Body of pancreas (tissue), 4 donors: Measurements from ENCODE around the gene CSMD2. TPM values are rescaled to one million over a fixed set of nuclear protein-coding genes. Genes with fewer than 3 reads are reported as not detected.

ENCODE experiments used
- ATAC-seq: fragments of 150-250 bp; one replicate; pipeline ENCODE4 v1.9.1; 2016
- DNase-seq, 4 donors: peaks; one replicate each; pipeline ENCODE4 v3.0.0-alpha.2; 2019
- H3K27ac ChIP-seq, 4 donors: fragments of 200-600 bp; sonication (generic); 1 replicate in 3 of 4; 2 replicates in 1 of 4; pipeline versions ENCODE4 v1.5.1 to v1.6.1; 2016 to 2019; ENCODE audit warnings: mild to moderate bottlenecking in 1 of 4, mixed read lengths in 1 of 4, moderate library complexity in 1 of 4
- H3K27me3 ChIP-seq, 2 donors: fragments of 200-600 bp; sonication (generic); one replicate each; pipeline ENCODE4 v1.6.0; 2016; ENCODE audit warnings: mild to moderate bottlenecking in 1 of 2
- H3K36me3 ChIP-seq, 2 donors: fragments of 200-600 bp; sonication (generic); replicated peaks in 1 of 2; 2 replicates each; pipeline ENCODE4 v1.5.1; 2016; ENCODE audit warnings: low read depth in 2 of 2; ENCODE audit not compliant: insufficient read depth in 1 of 2
- H3K4me1 ChIP-seq: fragments of 200-600 bp; sonication (generic); one replicate; pipeline ENCODE4 v1.6.0; 2016
- H3K4me3 ChIP-seq, 2 donors: fragments of 200-600 bp; sonication (generic); 1 replicate in 1 of 2; 2 replicates in 1 of 2; pipeline ENCODE4 v1.5.1; 2016 to 2019
- H3K9me3 ChIP-seq, 3 donors: fragments of 200-600 bp; sonication (generic); 1 replicate in 2 of 3; 2 replicates in 1 of 3; pipeline ENCODE4 v1.5.1; 2016
- POLR2A ChIP-seq, 3 donors: fragments of 450-650 bp; IDR thresholded peaks; one replicate each; pipeline ENCODE4 v1.6.1; 2016; ENCODE audit warnings: antibody characterized with exemption in 3 of 3, mild to moderate bottlenecking in 2 of 3
- WGBS, 2 donors: methylation state at CpG; one replicate each; pipeline ENCODE4 v1.1.5; 2017; 5-methylcytosine and 5-hydroxymethylcytosine counted together
- intact Hi-C: fragments of 100-400 bp; cut with DNase I; formaldehyde crosslinking; loops from one replicate; pipeline ENCODE4 v1.15.1; 2023
- total RNA-seq, 2 donors: library from RNA; depleted of rRNA; stranded (reverse); fragments of >200 nt; gene quantifications; one replicate each; pipeline ENCODE4 v1.1.0, GENCODE V29; 2016
- TF ChIP-seq, protein P1 (sequence below), 7 experiments: fragments of 450-650 bp in 4 of 7; fragments of 200-600 bp in 3 of 7; sonication (generic) in 3 of 7; IDR thresholded peaks; one replicate each; pipeline ENCODE4 v1.5.1; 2016 to 2019; ENCODE audit warnings: antibody characterized with exemption in 7 of 7

Gene CSMD2
- total RNA-seq, 2 donors from 2014 or later, result 0.26 to 0.33 TPM

DNA sequence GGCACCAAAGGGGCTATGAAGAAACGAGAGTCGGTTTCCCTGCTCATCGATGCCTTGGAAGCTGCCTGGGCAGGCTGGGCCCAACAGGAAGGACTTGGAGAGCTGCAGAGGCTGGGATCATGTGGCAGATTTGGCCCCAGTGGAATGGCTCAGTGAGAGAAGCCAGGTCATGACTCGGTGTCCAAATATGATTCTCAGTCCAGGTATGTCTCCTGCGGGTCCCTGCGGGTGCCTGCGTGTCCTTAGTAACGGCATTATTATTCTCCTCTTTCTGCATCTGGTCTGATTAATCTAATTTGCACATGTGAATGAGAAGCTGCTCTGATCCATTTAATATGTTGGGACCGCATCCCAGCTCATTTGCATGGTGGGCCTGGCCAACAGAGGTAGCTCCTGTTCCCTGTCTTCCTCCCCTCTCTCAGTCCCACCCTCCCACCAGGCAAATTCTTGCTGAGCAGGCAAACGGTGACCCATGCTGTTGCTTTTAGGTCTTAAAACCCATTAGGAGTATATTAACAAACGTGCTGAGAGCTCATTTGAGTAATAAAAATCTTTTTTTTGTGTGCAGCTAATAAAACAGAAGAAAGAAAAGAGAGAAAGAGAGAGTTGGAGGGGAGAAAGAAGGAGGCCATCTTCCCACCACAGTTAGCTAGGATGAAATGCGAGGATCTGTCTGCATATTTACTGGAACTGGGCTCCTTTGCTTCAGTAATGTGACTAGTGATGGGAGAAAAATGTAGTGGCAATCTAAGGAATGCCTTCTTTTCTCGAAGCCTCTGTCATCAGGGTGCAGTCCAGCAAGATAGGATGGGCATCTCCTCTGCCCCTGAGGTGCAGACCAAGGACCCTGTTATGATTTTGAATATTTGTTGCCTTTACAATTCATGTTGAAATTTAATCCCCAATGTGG is 167.6 kb downstream of the CSMD2 start:
- DNase-seq (no peak), ATAC-seq (no peak)
- TF ChIP-seq, protein P1, sequence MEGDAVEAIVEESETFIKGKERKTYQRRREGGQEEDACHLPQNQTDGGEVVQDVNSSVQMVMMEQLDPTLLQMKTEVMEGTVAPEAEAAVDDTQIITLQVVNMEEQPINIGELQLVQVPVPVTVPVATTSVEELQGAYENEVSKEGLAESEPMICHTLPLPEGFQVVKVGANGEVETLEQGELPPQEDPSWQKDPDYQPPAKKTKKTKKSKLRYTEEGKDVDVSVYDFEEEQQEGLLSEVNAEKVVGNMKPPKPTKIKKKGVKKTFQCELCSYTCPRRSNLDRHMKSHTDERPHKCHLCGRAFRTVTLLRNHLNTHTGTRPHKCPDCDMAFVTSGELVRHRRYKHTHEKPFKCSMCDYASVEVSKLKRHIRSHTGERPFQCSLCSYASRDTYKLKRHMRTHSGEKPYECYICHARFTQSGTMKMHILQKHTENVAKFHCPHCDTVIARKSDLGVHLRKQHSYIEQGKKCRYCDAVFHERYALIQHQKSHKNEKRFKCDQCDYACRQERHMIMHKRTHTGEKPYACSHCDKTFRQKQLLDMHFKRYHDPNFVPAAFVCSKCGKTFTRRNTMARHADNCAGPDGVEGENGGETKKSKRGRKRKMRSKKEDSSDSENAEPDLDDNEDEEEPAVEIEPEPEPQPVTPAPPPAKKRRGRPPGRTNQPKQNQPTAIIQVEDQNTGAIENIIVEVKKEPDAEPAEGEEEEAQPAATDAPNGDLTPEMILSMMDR (IDR thresholded peaks at IDR 0.05), result no peak
- TF ChIP-seq POLR2A (IDR thresholded peaks at IDR 0.05), result no peak
- Histone ChIP-seq H3K4me3 (no peak overlapping the region), H3K9me3 (no peaks in the 10 kb centered on the region), H3K4me1 (no peaks in the 10 kb centered on the region), H3K27me3 (no peaks in the 10 kb centered on the region), H3K27ac (no peak overlapping the region), H3K36me3 (no peaks in the 10 kb centered on the region)
- WGBS, 2 donors, result 84% methylated on average over 13 of the region's 13 CpGs
- intact Hi-C loops, result no loop called here

DNA sequence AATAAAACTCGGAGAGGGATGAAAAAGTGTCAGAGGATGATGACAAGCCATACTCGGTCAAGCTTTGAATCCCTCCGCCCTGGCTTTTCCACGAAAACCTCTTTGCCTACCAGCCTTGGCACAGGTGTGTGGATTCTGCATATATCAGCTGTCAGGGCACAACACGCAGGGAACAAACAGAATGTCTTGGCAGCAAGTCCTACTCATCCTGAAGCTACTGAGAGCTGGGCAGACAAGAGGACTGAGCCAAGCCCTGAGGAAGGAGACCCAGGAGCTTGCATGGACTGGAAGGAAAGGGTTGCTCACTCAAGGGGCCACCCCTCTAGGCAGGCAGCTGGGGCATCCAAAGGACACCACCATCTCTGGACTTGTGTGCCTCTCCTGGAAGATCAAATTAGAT is 168.7 kb downstream of the CSMD2 start:
- no peak overlapping the region for H3K4me3 ChIP-seq
- DNase-seq (no peak), ATAC-seq (no peak)
- intact Hi-C loops, result no loop called here
- no peaks in the 10 kb centered on the region for H3K9me3 ChIP-seq
- no peaks in the 10 kb centered on the region for H3K36me3 ChIP-seq
- H3K4me1 ChIP-seq, result no peaks in the 10 kb centered on the region
- H3K27me3 ChIP-seq, result no peaks in the 10 kb centered on the region
- TF ChIP-seq POLR2A (IDR thresholded peaks at IDR 0.05), result no peak
- TF ChIP-seq, protein P1 (IDR thresholded peaks at IDR 0.05), result no peak
- H3K27ac ChIP-seq, result no peak overlapping the region
- 78 to 80% methylated on average over 5 of the region's 5 CpGs for WGBS, 2 donors

DNA sequence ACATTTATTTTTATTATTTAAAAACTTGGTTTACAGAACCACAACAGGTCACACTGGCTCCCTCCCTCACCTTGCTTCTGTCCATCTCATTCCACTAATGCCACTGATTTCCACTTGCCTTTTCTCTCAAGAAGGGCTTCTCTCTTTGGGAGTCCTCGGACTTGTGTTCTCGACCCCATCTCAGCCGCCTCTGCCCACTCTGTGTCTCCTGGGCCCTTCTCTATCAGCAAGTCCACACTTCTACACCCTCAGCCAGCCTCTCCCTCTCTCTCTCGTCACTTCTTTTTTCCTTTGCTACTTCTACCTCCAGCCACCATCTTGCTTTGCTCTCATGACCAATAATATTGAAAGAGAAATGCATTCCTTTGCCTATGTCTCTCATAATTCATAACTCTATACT is 171.7 kb downstream of the CSMD2 start:
- TF ChIP-seq, protein P1 (IDR thresholded peaks at IDR 0.05), result no peak
- no peak for TF ChIP-seq POLR2A (IDR thresholded peaks at IDR 0.05)
- no peaks in the 10 kb centered on the region for H3K27me3 ChIP-seq
- ATAC-seq (no peak), DNase-seq (no peak)
- no peaks in the 10 kb centered on the region for H3K36me3 ChIP-seq
- H3K9me3 ChIP-seq, result no peaks in the 10 kb centered on the region
- no peak overlapping the region for H3K27ac ChIP-seq
- H3K4me3 ChIP-seq, result no peak overlapping the region
- 78% methylated on average over 4 of the region's 4 CpGs for WGBS, 2 donors
- intact Hi-C loops, result no loop called here
- H3K4me1 ChIP-seq, result no peaks in the 10 kb centered on the region

DNA sequence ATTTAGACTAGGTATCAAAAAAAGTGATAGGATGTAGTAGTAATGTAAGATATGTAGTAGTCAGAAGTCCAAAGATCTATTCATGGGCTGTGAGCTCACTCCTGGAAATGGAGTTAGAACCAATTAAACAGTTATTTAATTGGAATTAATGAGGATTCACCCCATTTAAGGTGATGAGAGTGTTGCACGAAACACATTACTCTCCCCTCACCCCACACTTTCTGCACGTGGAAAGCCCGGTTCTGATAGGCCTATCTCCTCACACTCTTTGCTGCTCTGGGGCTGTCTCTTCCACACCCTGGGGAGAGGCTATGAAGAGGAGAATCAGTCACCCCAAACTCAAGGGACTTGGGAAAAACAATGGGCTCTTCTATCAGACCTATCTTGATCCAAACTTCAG is 174.7 kb downstream of the CSMD2 start:
- intact Hi-C loops, result no loop called here
- Histone ChIP-seq H3K9me3 (no peaks in the 10 kb centered on the region), H3K36me3 (no peaks in the 10 kb centered on the region), H3K27ac (no peak overlapping the region), H3K4me1 (peaks cover 8% of the 10 kb centered on the region), H3K4me3 (no peak overlapping the region), H3K27me3 (no peaks in the 10 kb centered on the region)
- TF ChIP-seq, protein P1 (IDR thresholded peaks at IDR 0.05), result no peak
- 84 to 90% methylated on average over 3 of the region's 3 CpGs for WGBS, 2 donors
- no peak for DNase-seq
- ATAC-seq, result no peak

DNA sequence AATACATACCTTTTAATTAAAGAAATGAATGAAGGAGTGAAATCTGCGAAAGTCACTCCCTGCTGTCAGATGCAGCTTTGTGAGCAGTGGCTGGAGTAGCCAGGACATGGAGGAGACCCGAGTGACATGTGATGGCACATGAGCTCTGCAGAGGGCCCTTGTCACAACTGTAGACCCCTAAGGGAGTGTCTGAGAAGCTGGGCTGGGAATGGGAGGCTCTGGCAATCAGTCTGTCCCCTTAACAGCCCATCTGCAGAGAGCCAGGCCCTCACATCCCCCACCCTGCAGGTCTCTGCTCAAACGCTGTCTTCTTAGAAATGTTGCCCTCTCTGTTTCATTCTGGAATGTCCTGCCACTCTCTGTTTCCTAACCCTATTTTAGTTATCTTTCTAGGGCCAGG is 176.9 kb downstream of the CSMD2 start:
- no peaks in the 10 kb centered on the region for H3K27me3 ChIP-seq
- TF ChIP-seq POLR2A (IDR thresholded peaks at IDR 0.05), result no peak
- TF ChIP-seq, protein P1 (IDR thresholded peaks at IDR 0.05), result no peak
- peaks cover 8% of the 10 kb centered on the region for H3K4me1 ChIP-seq
- WGBS, 2 donors, result 62 to 66% methylated on average over 3 of the region's 3 CpGs
- intact Hi-C loops, result no loop called here
- no peak overlapping the region for H3K4me3 ChIP-seq
- DNase-seq (no peak), ATAC-seq (no peak)
- no peaks in the 10 kb centered on the region for H3K9me3 ChIP-seq
- H3K27ac ChIP-seq, result no peak overlapping the region
- no peaks in the 10 kb centered on the region for H3K36me3 ChIP-seq
